A549 (cell line): ENCODE measurements around the gene KCTD18.

ENCODE experiments used
- NR3C1 ChIP-seq: fragments of >200 bp; sonication (Bioruptor Twin); formaldehyde crosslinking; IDR thresholded peaks from 3 replicates; pipeline ENCODE4 v1.6.1; 2017
- POLR2A ChIP-seq: IDR thresholded peaks from 2 replicates; pipeline ENCODE4 v1.6.1; 2012; ENCODE audit warnings: mild to moderate bottlenecking, low read length
- RFX5 ChIP-seq: fragments of 450-650 bp; IDR thresholded peaks from 2 replicates; pipeline ENCODE4 v1.7.1; 2014; ENCODE audit warnings: antibody characterized with exemption, mild to moderate bottlenecking, moderate library complexity
- TF ChIP-seq, protein P1 (sequence below): fragments of 200-600 bp; sonication (generic); IDR thresholded peaks from 2 replicates; pipeline ENCODE4 v1.6.1; 2016; ENCODE audit warnings: antibody characterized with exemption, mild to moderate bottlenecking, moderate library complexity
- TF ChIP-seq, protein P2 (sequence below): fragments of >200 bp; sonication (Bioruptor Twin); formaldehyde crosslinking; IDR thresholded peaks from 3 replicates; pipeline ENCODE4 v1.5.1; 2016

DNA sequence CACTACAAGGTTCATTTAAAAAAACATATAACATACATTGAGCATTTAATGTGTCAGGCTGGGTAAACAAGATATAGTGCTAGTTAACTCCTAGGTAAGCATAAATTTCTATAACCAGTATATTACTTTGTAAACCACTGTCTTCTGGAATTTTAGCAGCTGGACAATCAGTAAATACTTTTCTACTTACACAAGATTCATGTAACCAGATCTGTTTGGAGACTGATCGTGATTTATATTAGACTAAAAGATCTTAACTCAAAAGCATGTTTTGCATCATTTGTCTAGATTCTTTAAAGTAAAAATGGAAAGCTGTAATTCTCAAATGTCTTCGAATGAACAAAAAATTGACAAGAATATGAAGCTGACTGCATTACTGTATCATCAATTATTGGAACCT, 15.2 kb upstream of the KCTD18 start:
- no peak for TF ChIP-seq NR3C1
- no peak for TF ChIP-seq POLR2A
- TF ChIP-seq, protein P1, sequence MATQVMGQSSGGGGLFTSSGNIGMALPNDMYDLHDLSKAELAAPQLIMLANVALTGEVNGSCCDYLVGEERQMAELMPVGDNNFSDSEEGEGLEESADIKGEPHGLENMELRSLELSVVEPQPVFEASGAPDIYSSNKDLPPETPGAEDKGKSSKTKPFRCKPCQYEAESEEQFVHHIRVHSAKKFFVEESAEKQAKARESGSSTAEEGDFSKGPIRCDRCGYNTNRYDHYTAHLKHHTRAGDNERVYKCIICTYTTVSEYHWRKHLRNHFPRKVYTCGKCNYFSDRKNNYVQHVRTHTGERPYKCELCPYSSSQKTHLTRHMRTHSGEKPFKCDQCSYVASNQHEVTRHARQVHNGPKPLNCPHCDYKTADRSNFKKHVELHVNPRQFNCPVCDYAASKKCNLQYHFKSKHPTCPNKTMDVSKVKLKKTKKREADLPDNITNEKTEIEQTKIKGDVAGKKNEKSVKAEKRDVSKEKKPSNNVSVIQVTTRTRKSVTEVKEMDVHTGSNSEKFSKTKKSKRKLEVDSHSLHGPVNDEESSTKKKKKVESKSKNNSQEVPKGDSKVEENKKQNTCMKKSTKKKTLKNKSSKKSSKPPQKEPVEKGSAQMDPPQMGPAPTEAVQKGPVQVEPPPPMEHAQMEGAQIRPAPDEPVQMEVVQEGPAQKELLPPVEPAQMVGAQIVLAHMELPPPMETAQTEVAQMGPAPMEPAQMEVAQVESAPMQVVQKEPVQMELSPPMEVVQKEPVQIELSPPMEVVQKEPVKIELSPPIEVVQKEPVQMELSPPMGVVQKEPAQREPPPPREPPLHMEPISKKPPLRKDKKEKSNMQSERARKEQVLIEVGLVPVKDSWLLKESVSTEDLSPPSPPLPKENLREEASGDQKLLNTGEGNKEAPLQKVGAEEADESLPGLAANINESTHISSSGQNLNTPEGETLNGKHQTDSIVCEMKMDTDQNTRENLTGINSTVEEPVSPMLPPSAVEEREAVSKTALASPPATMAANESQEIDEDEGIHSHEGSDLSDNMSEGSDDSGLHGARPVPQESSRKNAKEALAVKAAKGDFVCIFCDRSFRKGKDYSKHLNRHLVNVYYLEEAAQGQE, result no peak
- TF ChIP-seq, protein P2, sequence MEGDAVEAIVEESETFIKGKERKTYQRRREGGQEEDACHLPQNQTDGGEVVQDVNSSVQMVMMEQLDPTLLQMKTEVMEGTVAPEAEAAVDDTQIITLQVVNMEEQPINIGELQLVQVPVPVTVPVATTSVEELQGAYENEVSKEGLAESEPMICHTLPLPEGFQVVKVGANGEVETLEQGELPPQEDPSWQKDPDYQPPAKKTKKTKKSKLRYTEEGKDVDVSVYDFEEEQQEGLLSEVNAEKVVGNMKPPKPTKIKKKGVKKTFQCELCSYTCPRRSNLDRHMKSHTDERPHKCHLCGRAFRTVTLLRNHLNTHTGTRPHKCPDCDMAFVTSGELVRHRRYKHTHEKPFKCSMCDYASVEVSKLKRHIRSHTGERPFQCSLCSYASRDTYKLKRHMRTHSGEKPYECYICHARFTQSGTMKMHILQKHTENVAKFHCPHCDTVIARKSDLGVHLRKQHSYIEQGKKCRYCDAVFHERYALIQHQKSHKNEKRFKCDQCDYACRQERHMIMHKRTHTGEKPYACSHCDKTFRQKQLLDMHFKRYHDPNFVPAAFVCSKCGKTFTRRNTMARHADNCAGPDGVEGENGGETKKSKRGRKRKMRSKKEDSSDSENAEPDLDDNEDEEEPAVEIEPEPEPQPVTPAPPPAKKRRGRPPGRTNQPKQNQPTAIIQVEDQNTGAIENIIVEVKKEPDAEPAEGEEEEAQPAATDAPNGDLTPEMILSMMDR, result no peak
- TF ChIP-seq RFX5, result no peak
